HepG2 (cell line): Measurements from ENCODE around the gene MTX3.

ENCODE experiments used
- PCBP2 ChIP-seq: fragments of 200-400 bp; formaldehyde crosslinking; optimal IDR thresholded peaks from 2 replicates; pipeline ENCODE3; 2018; ENCODE audit warnings: low read length, low read depth; ENCODE audit not compliant: poor library complexity, severe bottlenecking
- SMAD1 ChIP-seq: sonication (generic); formaldehyde crosslinking; IDR thresholded peaks from 2 replicates; pipeline ENCODE4 v1.4.0; 2020; ENCODE audit warnings: missing genetic modification reagents, low read depth, mild to moderate bottlenecking, borderline replicate concordance
- SMC3 ChIP-seq: IDR thresholded peaks from 2 replicates; pipeline ENCODE4 v1.6.1; 2011; ENCODE audit warnings: low read length, improper control_type of control experiment

DNA sequence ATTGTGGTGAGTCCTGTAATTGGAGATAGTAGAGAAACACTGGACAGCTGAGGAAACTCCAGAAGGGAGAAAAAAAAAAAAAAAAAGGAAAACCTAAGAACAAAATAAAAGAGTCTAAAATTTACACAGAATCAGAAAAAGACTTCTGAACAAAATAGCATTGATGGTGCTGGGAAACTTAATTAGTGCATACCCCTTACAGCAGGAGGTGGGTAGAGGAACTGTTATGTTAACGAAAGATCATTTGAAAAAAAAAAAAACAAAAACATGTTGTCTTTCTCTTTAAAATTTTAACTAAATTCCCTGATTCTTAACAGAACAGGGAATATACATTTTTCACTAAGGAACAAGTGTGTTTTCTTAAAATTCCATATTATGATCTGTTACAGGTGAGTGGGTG lies 11.6 kb upstream of the MTX3 start:
- TF ChIP-seq SMAD1 (CRISPR knock-in tag) = no peak
- no peak for TF ChIP-seq PCBP2
- TF ChIP-seq SMC3 = no peak
